ENCODE results near the gene RBL1. TPM values are rescaled to one million over a fixed set of nuclear protein-coding genes. Genes with fewer than 3 reads are reported as not detected.

RBL1 gene
- total and polyA plus RNA-seq, 2 of the 4 experiments (the other 2 are of a cell fraction) = 3.3 to 7.5 TPM

GRCh38 chr20:37111926-37112455, 16.2 kb upstream of the RBL1 start:
- Histone ChIP-seq H4K20me1 (ENCODE audit: insufficient read depth, low read length) (no peaks in the 10 kb centered on the region), H3K4me1 (ENCODE audit: control insufficient read depth, insufficient read depth, low read length) (no peaks in the 10 kb centered on the region), H3K4me3 (ENCODE audit: insufficient read depth, low read depth, low read length) (no peak overlapping the region), H3K9ac (ENCODE audit: low read depth, low read length) (no peak overlapping the region), H3K27ac (ENCODE audit: insufficient read depth, low read length) (no peak overlapping the region), H4K8ac (ENCODE audit: low read depth in 2 of 2, low read length in 2 of 2) (no peak overlapping the region), H3K14ac (replicated peaks; ENCODE audit: low read depth, low read length) (no peak overlapping the region), H3K56ac (ENCODE audit: extremely low read depth, insufficient read depth, low read length) (no peak overlapping the region), H3K18ac (ENCODE audit: low read depth, low read length) (no peak overlapping the region), H3K4ac (ENCODE audit: low read depth, low read length) (no peak overlapping the region), H3K9me1 (ENCODE audit: insufficient read depth, low read length) (peaks cover 3% of the 10 kb centered on the region; the same call in 1 of the 2 replicates), H2AK5ac (ENCODE audit: low read depth, low read length) (no peak overlapping the region), H4K91ac (ENCODE audit: insufficient read depth, low read depth, low read length) (no peak overlapping the region), H3K23ac (ENCODE audit: low read depth, low read length) (no peak overlapping the region), H3K36me3 (ENCODE audit: control insufficient read depth, insufficient read depth, low read length) (no peaks in the 10 kb centered on the region), H4K5ac (ENCODE audit: low read depth, low read length) (no peak overlapping the region), H2BK20ac (ENCODE audit: low read depth, low read length) (no peak overlapping the region), H3K79me1 (ENCODE audit: low read depth in 1 of 2, low read length in 2 of 2) (no peaks in the 10 kb centered on the region), H3K9me3 (ENCODE audit: control insufficient read depth, insufficient read depth, low read length) (no peaks in the 10 kb centered on the region), H2BK5ac (ENCODE audit: low read depth, low read length, poor library complexity, severe bottlenecking) (no peak overlapping the region), H2BK120ac (ENCODE audit: low read depth, low read length) (no peak overlapping the region), H3K4me2 (ENCODE audit: low read depth, low read length) (no peak overlapping the region), H2BK15ac (ENCODE audit: low read depth, low read length) (no peak overlapping the region), H2AFZ (replicated peaks; ENCODE audit: low read length, poor library complexity) (no peak overlapping the region), H3K27me3 (ENCODE audit: control insufficient read depth, insufficient read depth, low read length) (peaks cover 5% of the 10 kb centered on the region; the same call in 1 of the 2 replicates), H2AK9ac (replicated peaks; ENCODE audit: low read depth, low read length, poor library complexity) (no peak overlapping the region)
- intact Hi-C loops (cut with micrococcal nuclease) (no loop called here), dilution Hi-C loops (cut with HindIII; ENCODE audit: low sequenced_read_pairs, unreplicated experiment) (no loop called here), in situ Hi-C loops (cut with MboI; ENCODE audit: low sequenced_read_pairs) (no loop called here)
- CTCF ChIA-PET = no interaction called here
- POLR2A ChIA-PET (ENCODE audit: unreplicated experiment) = no interaction called here
- BruUV-seq (replicated peaks) = no TSS peak
- 100% methylated on average over 1 of the region's 2 CpGs; no CpG with 5 or more reads in 1 of the 2 experiments for WGBS, 2 experiments (ENCODE audit: extremely low coverage in 2 of 2, insufficient read length in 1 of 2)
- TF ChIP-seq BHLHE40 (IDR thresholded peaks at IDR 0.05; ENCODE audit: low read depth, low read length) = no peak
- TF ChIP-seq FOS (IDR thresholded peaks at IDR 0.05; ENCODE audit: low read depth, low read length) = no peak
- TF ChIP-seq RCOR1 (IDR thresholded peaks at IDR 0.05; ENCODE audit: insufficient replicate concordance, low read length) = no peak
- no peak for TF ChIP-seq NFE2L2 (IDR thresholded peaks at IDR 0.05; ENCODE audit: low read depth, low read length)
- no peak for TF ChIP-seq USF2 (IDR thresholded peaks at IDR 0.05; ENCODE audit: low read depth, low read length)
- no peak for TF ChIP-seq CTCF (conservative IDR thresholded peaks at IDR 0.05; ENCODE audit: low read depth, low read length)
- TF ChIP-seq MXI1 (IDR thresholded peaks at IDR 0.05; ENCODE audit: borderline replicate concordance, low read depth, low read length) = no peak
- TF ChIP-seq CEBPB (IDR thresholded peaks at IDR 0.05; ENCODE audit: low read depth, low read length) = no peak
- no peak for TF ChIP-seq RFX5 (IDR thresholded peaks at IDR 0.05; ENCODE audit: low read depth, low read length)
- no peak for TF ChIP-seq MAZ (IDR thresholded peaks at IDR 0.05; ENCODE audit: borderline replicate concordance, low read depth, low read length)
- no peak for TF ChIP-seq CHD1 (IDR thresholded peaks at IDR 0.05; ENCODE audit: low read depth, low read length)
- no peak for TF ChIP-seq RAD21 (IDR thresholded peaks at IDR 0.05; ENCODE audit: low read length)
- no peak for TF ChIP-seq MAFK (IDR thresholded peaks at IDR 0.05; ENCODE audit: low read depth, low read length)
- TF ChIP-seq POLR2A (IDR thresholded peaks at IDR 0.05; ENCODE audit: low read depth, low read length) = no peak
- TF ChIP-seq ELK1 (IDR thresholded peaks at IDR 0.05; ENCODE audit: borderline replicate concordance, low read depth, low read length) = no peak
- TF ChIP-seq SMC3 (IDR thresholded peaks at IDR 0.05; ENCODE audit: low read depth, low read length) = no peak
- DNase-seq = no peak
- ATAC-seq (ENCODE audit: low read depth) = no peak

All from IMR-90 (cell line).